Measurements from ENCODE around the gene RANBP17.
"Not testable (repeated sequence)": the region's sequence is repeated elsewhere in the genome, so short reads cannot be mapped to it uniquely, and the experiment has no call there.

The RANBP17 gene

GRCh38 chr5:171031977-171032376, 170.2 kb downstream of the RANBP17 start:
- TF ChIP-seq CTCF (conservative IDR thresholded peaks at IDR 0.05; ENCODE audit: low read depth, low read length) = no peak
- H3K4me3 ChIP-seq (ENCODE audit: low read length) = no peak overlapping the region
- DNase-seq (ENCODE audit: low read depth) = no peak

- no peak overlapping the region for H3K4me3 ChIP-seq (ENCODE audit: low read length)
- TF ChIP-seq CTCF (conservative IDR thresholded peaks at IDR 0.05; ENCODE audit: low read depth, low read length) = no peak
- no peak for DNase-seq (ENCODE audit: low read depth)
Observed at GRCh38 chr5:171032435-171032973, 170.7 kb downstream of the RANBP17 start.

DNA sequence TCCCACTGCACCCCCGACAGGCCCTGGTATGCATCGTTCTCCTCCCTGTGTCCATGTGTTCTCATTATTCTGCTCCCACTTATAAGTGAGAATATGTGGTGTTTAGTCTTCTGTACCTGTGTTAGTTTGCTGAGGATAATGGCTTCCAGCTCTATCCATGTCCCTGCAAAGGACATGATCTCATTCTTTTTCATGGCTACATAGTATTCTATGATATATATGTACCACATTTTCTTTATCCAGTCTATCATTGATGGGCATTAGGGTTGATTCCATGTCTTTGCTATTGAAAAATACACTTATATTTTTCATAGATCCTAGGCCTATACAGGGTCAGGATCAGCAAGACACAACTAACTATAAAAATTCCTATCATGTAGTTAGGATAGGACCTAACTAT, 180.1 kb downstream of the RANBP17 start:
- not testable (repeated sequence) for DNase-seq (ENCODE audit: low read depth); H3K4me3 ChIP-seq (ENCODE audit: low read length)

GRCh38 chr5:171050916-171051315, 189.1 kb downstream of the RANBP17 start:
- no peak for TF ChIP-seq CTCF (conservative IDR thresholded peaks at IDR 0.05; ENCODE audit: low read depth, low read length)
- DNase-seq (ENCODE audit: low read depth) = no peak
- no peak overlapping the region for H3K4me3 ChIP-seq (ENCODE audit: low read length)

- TF ChIP-seq CTCF (conservative IDR thresholded peaks at IDR 0.05; ENCODE audit: low read depth, low read length) = no peak
- H3K4me3 ChIP-seq (ENCODE audit: low read length) = no peak overlapping the region
- DNase-seq (ENCODE audit: low read depth) = no peak
Observed at GRCh38 chr5:171055875-171056454, 194.1 kb downstream of the RANBP17 start.

GRCh38 chr5:171067540-171068130, 205.8 kb downstream of the RANBP17 start:
- DNase-seq (ENCODE audit: low read depth) = no peak
- TF ChIP-seq CTCF (conservative IDR thresholded peaks at IDR 0.05; ENCODE audit: low read depth, low read length) = no peak
- no peak overlapping the region for H3K4me3 ChIP-seq (ENCODE audit: low read length)

- no peak overlapping the region for H3K4me3 ChIP-seq (ENCODE audit: low read length)
- no peak for TF ChIP-seq CTCF (conservative IDR thresholded peaks at IDR 0.05; ENCODE audit: low read depth, low read length)
- no peak for DNase-seq (ENCODE audit: low read depth)
Observed at GRCh38 chr5:171074747-171075146, 212.9 kb downstream of the RANBP17 start.
